Kidney glomerular epithelial cell (primary cell): Measurements from ENCODE around the gene OCEL1.
"Not testable (repeated sequence)": the region's sequence is repeated elsewhere in the genome, so short reads cannot be mapped to it uniquely, and the experiment has no call there.

Experiments
- DNase-seq: peaks from one replicate; lab custom pipeline; 2025; lab: John Stamatoyannopoulos, UW

OCEL1 gene

GRCh38 chr19:17264641-17264979, 38.6 kb downstream of the OCEL1 start, which contains the start of gene USHBP1:
Gene USHBP1 (minus strand): TSS chr19:17264745. CDS start chr19:17264299, 446 bp downstream.
- DNase-seq, result no peak

- DNase-seq, result no peak
Observed at GRCh38 chr19:17266026-17266425, 40.0 kb downstream of the OCEL1 start.

- no peak for DNase-seq
Observed at GRCh38 chr19:17266589-17266974, 40.6 kb downstream of the OCEL1 start.

GRCh38 chr19:17266975-17267788, 41.2 kb downstream of the OCEL1 start, which contains the start of gene BABAM1:
Gene BABAM1 (plus strand): TSS chr19:17267443. CDS start chr19:17268807, 1,364 bp downstream.
- DNase-seq, result peak; percentile 99

GRCh38 chr19:17268754-17269153, 42.7 kb downstream of the OCEL1 start:
- DNase-seq, result no peak

- not testable (repeated sequence) for DNase-seq
Observed at GRCh38 chr19:17274892-17275291, 48.9 kb downstream of the OCEL1 start.

- DNase-seq, result no peak
Observed at GRCh38 chr19:17275441-17276175, 49.6 kb downstream of the OCEL1 start.
